GM18499 (cell line): ENCODE data around the gene ABHD6.
"Not testable (repeated sequence)": the region's sequence is repeated elsewhere in the genome, so short reads cannot be mapped to it uniquely, and the experiment has no call there.

Experiments used
- ATAC-seq: cut with Tn5 transposase; IDR thresholded peaks from one replicate; pipeline ENCODE4 v1.9.1; 2021; ENCODE audit warnings: moderate number of reproducible peaks; ENCODE audit not compliant: insufficient read depth, unreplicated experiment

ABHD6 gene, protein sequence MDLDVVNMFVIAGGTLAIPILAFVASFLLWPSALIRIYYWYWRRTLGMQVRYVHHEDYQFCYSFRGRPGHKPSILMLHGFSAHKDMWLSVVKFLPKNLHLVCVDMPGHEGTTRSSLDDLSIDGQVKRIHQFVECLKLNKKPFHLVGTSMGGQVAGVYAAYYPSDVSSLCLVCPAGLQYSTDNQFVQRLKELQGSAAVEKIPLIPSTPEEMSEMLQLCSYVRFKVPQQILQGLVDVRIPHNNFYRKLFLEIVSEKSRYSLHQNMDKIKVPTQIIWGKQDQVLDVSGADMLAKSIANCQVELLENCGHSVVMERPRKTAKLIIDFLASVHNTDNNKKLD

DNA sequence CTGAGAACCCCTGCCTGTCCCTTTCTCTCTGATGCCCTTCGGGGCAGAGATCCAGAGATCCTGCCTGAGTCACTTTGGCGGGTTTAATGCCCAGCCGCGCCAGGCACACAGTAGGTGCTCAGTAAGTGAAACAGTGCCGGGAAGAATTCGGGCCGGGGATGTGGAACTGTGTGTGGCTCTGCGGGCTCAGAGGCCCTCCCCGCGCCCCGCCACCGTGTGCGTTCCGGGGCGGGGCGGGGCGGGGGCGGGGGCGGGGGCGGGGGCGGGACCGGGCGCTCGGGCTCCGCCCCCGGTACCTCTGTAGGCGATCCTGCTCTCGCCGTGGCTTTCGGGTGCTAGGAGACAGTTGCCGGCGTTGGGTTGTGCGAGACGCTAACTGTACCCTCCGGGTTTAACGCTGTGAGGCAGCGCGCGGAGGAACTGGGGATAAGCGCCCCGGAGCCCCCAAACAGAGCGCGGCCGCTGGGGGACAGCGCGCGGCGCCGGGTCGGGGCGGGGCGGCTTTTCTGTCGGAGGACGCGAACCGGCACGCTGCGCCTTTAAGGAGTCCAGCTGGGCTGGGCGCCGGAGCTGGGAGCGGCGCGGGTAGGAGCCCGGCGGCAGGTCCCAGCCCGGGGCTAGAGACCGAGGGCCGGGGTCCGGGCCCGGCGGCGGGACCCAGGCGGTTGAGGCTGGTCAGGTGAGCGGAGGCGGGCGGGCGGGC lies at the start of gene ABHD6:
Gene ABHD6 (plus strand): TSS at position 555 of the 703 bp plus-strand sequence. CDS start 18,795 bp downstream, outside the sequence.
- peak; percentile 31 for ATAC-seq

DNA sequence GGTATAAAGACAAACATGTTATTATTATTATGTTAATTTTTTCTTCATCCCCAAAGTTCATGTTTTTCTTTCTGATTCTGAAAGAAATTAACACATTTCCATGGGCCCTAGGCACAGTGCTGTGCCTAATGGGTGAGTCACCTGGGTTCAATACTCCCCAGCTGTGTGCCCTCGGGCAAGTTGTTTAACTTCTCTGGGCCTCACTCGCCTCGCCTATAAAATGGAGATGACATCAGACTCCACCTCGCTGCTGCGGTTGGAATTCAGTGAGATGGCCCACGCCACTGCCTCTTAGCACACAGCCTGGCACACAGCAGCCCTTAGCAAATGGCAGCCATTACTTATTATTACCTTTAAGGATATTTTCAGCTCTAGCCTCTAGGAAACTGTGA lies 49.4 kb upstream of the ABHD6 start:
- no peak for ATAC-seq

DNA sequence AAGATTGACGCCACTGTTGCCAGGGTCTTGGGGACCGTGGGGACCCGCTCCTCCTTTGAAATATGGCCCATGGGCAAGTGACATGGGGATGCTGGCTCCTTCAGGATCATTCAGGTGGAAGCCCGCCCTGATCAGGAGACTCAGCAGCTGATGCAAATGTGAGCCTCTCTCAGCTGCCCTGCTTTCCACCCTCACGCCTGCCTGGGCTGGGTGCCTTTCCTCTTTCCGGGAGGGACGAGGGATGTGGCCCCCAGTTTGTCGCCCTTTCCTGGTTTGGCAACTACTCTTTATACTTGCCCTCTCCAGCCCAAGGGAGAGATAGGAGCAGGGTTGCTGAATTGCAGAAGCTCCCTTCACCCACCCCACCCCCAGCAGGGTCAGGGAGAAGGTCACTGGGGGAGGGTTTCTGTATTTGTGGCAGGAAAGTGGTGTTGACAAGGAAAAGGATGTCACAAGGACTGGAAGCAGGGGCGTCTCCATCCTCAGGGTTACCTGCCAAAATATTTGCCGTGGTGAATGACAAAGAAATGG lies 48.6 kb upstream of the ABHD6 start:
- ATAC-seq: no peak

DNA sequence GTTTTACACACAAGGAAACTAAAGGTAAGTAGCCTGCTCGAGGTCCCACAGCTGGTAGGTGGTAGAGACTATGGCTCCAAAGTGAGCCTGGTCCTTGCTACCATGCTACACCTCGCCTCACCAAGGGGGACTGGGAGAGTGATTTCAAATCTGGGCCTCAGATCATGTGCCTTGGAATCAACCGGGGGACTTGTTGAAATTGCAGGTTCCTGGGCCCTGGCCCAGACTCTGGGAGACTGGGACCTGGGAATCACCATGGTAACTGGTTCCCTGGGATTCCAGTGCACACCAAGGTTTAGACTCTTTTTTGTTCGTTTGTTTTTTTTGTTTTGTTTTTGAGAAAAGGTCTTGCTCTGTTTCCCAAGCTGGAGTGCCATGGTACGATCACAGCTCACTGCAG lies 47.9 kb upstream of the ABHD6 start:
- ATAC-seq: no peak

DNA sequence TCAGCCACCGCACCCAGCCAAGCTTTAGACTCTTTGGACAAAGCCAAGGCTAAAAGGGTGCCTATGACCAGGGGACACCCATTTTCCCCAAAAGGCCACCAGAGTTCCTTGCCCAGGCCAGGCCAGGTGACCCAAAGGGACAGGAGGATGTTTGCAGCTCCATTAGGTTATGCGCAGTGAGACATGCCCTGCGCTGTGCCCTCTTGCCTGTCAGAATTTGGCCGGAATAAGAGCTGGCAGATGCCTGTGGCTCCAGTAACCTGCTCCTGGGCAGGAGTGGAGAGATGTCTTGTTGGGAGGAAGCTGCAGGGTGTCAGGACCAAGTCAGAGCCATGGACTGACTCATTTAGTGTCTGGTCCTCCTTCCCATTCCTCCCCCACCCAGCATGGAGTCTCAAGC lies 47.3 kb upstream of the ABHD6 start:
- no peak for ATAC-seq

DNA sequence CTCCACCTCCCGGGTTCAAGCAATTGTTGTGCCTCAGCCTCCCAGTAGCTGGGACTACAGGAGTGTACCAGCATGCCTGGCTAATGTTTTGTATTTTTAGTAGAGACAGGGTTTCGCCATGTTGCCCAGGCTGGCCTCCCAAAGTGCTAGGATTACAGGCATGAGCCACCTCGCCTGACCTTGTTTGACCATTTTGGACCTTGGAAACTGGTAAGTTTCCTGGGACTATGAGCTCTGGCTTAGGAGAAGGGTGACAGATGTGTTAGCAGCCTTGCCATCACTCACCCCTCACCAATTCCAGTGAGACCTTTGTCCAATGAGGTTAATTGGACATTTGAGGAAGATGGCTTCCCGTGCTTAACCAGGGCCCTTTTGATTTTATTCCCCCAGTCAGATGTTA lies 46.7 kb upstream of the ABHD6 start:
- no peak for ATAC-seq

DNA sequence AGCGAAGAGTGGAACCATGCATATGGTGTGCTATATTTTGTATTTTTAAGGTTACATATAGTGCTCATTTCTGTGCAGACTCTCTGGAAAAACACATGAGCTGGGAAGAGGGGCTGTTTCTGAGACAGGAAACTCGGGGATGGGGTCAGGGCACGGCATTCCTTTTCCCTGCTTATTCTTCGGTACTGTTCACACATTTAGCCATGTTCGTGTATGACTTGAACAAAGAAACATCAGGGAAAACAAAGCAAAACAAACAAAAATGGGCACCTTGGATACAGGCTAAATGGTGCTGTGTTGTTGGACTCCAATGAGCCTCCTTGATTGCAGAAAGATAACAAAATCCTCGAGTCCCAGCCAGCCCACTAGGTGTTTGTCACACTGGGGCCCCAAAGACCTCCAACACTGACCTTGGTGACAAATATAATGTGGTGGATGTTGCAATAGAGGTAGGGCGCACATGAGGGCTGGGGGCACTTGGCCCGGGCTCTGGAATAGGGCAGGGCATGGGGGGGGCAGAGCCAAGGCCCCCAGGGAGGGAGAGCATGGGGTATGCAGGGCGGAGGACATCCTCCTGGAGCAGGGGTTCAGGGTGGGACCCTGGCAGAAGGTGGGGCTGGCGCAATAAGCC lies 46.1 kb upstream of the ABHD6 start:
- ATAC-seq: no peak

DNA sequence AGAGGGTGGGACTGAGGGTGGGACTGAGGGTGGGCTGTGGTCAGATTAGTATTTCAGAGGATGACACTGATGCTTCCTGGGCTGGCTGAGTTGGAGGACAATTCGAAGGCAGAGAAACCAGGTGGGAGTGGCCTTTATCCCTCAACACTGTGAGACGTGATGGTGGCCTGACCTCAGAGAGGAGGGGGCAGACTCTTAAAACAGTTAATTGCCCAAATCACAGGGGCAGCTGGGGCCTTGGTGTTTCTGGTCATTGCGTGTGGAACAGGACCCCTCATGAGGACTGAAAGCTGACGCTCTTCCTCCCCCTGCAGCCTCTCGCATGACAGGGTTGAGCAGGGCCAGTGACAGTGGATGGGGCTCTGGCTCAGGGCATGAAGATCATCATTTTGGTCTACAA lies 45.5 kb upstream of the ABHD6 start:
- no peak for ATAC-seq

DNA sequence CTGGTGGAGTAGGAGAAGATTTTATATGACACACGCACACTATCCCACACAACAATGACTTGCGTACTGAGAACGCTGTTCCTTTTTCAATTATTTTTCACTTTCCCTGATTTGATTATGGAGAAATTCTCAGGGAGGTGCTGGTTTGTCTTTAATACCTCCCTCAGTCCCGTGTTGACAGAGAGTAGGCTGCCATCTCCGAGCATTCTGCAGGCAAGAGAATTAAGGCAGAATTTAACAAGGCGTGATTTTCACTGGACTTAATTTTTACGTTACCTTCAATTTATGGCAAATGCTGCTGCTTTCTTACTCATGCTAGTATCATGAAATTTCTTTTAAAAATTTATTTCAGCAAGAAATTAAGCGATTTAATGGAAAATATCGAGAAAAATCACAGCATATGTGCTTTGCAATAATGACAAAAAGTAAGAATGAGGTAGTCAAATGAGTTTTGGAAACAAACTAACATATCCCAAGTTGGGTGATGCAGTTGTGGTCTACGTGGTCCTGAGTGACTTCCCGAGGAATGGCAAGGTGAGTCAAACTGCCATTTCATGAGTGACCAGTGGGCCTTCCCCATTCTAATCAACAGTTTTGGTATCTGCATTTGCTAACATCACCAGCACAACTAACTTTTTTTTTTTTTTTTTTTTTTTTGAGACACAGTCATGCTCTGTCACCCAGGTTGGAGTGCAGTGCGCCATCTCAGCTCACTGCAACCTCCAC lies 43.7 kb upstream of the ABHD6 start:
- no peak for ATAC-seq

DNA sequence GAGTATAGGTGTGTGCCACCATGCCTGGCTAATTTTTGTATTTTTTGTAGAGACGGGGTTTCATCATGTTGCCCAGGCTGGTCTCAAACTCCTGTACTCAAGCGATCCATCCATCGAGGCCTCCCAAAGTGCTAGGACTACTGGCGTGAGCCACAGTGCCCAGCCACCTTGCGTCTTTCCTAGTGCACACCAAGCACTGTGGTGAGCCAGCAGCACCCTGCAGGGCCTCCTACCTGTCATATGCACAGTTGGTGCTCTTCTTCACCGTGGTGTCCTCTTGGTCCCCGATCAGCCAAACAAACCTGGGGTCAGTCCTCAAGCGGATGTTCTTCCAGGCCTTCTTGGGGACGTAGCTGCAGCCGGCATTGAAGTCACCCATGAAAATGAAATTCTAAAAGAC lies 40.0 kb upstream of the ABHD6 start:
- no peak for ATAC-seq

DNA sequence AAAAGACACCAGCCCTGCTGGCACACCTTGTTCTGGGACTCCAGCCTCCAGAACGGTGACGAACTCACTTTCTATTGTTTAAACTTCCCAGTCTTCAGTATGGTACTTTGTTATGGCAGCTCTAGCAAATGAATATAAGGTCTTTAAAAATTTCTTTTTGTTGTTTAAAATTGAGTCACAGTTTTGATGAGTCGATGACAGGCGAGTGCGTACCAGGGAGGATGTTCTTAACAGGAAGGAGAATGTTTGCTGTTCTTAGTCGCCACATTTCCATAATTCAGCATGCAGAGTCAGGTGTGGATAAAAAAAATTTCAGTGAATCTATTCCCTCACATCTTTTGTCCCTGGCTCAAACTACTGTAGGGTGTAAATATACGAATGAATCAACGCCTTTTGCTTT lies 39.2 kb upstream of the ABHD6 start:
- no peak for ATAC-seq

DNA sequence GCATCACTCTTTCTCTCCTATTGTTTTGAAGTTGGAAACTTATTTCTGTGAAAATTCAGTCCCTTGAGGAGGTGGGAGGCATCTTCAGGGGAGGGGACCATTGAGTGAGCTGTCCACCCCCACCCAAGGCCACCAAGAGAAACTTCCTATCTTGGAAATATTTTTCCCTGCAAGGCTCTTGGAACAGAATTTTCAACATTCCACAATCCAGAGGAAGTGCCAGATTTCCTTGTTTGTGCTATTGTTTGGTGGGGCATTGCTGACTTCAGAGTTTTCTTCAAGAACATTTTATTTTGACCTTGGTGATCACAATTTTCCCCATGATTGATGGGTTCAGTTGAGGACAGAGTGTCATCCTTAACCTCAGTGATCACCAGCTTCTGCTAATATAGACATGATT lies 38.8 kb upstream of the ABHD6 start:
- no peak for ATAC-seq

DNA sequence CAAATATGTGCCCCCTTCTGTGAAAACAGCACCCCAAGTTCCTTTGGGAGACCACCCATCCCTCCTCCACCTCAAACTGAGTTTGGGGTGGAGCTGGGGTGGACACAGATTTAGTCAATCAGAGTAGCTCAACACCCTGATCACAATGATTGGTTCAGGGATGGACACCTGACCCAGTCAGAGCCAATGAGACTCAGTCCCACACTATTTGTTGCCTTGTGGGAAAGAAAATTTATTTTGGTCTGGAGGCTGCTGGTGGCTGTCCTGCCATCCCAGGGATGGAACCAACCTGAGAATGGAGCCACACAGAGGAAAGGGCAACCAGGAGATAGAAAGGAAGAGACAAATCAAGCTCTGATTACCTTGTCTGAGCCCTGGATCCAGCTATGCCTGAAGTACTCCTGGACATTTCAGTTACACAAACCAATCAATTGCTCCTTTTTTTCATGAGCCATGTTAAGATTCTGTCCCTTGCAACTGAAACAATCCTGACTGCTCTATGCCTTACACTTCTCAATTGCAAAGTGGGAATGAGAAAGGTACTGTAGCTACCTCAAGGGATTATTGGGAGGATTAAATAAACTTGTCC lies 37.4 kb upstream of the ABHD6 start:
- ATAC-seq: no peak

DNA sequence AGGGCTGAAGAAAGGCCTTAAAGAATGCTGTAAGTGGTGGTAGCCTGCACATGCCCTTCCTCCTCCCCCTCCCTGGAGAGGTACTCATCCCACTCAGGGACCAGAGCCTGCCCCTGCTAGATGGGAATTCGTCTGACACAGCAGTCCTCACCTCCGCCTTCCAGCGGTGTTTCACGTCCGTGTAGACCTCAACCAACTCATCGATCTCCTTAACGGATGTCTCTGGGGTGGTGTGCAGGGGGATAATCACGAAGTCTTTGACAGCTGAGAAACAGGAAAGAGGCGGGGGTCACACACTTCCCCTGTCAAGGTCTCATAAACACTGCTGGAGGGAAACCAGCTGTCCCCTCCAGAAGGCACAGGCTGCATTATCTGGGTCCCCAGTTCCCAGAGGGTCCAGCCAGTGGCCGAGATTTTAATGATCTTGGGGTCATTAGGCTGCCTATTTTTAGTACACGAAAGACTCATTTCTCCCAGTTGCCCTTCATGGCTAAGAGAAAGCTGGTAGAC lies 36.7 kb upstream of the ABHD6 start:
- ATAC-seq: no peak

DNA sequence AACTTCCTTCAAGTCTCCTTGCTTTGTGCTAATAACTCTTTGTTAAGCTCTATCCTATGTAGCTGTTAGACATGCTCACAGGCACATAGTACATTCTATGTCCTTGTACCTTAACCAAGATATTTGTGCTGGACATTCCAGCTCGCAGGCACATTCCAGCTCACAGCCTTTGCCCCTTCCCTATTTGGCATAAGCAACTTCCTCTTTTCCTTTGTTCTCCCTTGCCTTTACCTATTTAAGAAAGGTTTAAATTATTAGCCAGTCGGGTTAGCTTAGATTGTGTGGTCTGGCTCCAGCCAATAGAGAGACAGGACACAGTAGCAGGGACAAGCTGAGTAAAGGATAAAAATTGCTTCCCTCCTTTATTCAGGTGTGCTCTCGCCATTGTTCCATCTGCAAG lies 36.1 kb upstream of the ABHD6 start:
- not testable (repeated sequence) for ATAC-seq

DNA sequence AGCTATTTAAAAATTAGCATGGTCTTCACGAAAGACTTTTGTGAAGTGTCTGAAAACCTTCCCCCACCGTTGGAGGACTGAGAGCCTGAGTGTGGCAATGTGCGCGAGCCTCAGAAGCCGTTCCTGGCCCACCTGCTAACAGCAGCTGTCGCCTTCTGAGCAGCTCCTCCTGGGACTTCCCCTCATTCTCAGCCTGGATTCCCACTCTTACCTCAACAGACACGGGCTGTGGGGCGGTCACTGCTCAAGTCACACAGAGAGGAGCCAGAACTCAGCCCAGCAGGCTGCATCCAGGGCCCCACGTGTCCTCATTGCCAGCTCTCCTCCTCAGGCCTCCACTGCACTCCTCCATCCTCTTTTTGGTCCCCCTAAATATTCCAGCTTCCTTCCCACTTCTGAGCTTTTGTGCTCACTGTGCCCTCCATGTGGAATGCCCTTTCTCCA lies 34.7 kb upstream of the ABHD6 start:
- peak; percentile 47 for ATAC-seq

DNA sequence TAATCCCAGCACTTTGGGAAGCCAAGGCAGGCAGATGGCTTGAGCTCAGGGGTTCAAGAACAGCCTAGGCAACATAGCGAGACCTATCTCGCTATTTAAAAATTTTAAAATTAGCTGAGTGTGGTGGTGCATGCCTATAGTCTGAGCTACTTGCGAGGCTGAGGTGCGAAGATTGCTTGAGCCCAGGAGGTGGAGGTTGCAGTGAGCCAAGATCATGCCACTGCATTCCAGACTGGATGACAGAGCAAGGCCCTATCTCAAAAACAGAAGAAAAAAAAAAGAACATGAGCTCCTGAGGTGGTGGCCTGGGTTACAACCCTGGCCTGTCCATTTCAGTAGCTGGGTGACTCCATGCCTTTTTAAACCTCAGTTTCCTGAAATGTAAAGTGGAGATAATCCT lies 34.1 kb upstream of the ABHD6 start:
- ATAC-seq: no peak

DNA sequence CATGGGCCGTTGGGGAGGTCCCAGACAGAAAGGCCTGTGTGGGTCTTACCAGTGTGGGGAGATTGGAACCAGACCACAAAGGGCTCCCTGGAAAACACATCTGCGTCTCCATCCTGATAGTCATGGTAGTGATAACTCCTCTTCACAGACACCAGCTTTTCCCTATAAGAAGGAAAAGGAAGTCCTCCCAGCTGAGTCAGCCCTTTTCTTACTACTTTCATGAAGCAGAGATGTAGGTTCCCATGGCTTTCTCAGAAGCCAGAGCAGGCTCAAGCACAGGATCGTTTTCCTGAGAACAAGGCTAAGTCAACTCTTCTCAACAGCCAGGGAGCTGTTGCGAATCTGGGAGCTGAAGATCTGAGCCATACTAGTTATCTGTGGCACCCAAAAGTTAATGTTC lies 32.9 kb upstream of the ABHD6 start:
- ATAC-seq: no peak

DNA sequence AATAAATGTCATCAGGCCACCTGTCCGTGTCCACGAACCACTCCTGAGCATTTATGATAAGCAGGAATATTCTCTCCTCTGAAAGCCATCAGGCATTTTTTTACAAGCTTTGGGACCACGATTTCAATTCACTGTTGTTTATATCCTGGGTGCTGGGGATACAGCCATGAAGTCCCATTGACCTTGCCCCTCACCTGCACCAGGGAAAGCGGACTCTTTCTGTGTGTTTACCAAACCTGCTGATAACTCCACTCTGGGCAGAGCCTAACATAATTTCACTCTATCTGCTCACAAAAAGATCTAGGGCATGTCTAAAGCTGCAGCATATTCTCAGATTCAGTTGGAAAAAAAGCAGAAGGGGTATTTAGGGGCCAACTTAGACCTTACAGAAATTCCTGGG lies 31.6 kb upstream of the ABHD6 start:
- ATAC-seq: no peak

DNA sequence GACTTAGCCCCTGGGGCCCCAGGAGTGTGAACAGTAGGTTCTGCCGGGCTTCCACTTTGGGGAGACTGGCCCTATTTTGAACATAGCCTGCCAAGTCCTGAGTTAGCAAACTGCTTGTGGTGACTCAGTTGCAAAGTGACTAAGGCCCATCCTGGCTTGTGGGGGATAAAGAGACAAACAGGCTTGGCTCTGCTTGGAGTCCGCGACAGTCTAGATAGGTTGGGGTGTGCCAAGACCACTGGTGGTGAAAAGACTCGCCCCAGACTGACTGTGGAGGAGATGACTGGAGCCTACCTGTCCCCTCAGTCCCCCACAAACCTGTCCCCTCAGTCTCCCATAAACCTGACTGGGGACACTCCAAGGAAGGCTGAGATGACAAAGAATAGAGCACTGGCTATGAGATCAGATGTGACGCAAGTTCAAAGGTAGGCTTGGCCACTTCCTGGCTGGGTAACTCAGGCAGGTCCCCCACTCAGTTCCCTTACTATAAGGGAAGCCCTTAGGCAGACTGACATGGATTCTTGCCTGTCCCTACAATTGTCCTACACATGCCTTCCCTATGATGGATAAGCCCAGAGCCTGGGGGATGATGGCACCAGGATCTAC lies 31.1 kb upstream of the ABHD6 start:
- ATAC-seq: no peak
